GM23338 (cell line): ENCODE results near the gene CCDC167.

ENCODE experiments used
- CREB1 ChIP-seq: fragments of 250-450 bp; sonication (Bioruptor Pico); IDR thresholded peaks from 2 replicates; pipeline ENCODE4 v1.5.0; 2020; ENCODE audit warnings: low read depth, mild to moderate bottlenecking, moderate library complexity
- EZH2 ChIP-seq: fragments of 200-600 bp; sonication (generic); IDR thresholded peaks from one replicate; pipeline ENCODE4 v1.8.0; 2017; ENCODE audit warnings: antibody characterized with exemption, mild to moderate bottlenecking, low read depth; ENCODE audit not compliant: unreplicated experiment
- EZH2phosphoT487 ChIP-seq: fragments of 200-600 bp; sonication (generic); IDR thresholded peaks from one replicate; pipeline ENCODE4 v1.8.1; 2018; ENCODE audit warnings: antibody characterized with exemption; ENCODE audit not compliant: unreplicated experiment
- JUNB ChIP-seq: IDR thresholded peaks from one replicate; pipeline ENCODE4 v1.6.1; 2016; ENCODE audit warnings: antibody characterized with exemption; ENCODE audit not compliant: unreplicated experiment
- NANOG ChIP-seq: IDR thresholded peaks from 2 replicates; pipeline ENCODE4 v1.6.1; 2016; ENCODE audit warnings: antibody characterized with exemption, borderline replicate concordance
- POLR2AphosphoS5 ChIP-seq: IDR thresholded peaks from 2 replicates; pipeline ENCODE4 v1.6.1; 2016; ENCODE audit warnings: antibody characterized with exemption, low read depth
- ZNF114 ChIP-seq: fragments of 250-450 bp; sonication (Bioruptor Pico); IDR thresholded peaks from 2 replicates; pipeline ENCODE4 v1.5.0; 2020; ENCODE audit warnings: mild to moderate bottlenecking, moderate library complexity
- ZNF331 ChIP-seq: fragments of 250-450 bp; sonication (Bioruptor Pico); IDR thresholded peaks from 2 replicates; pipeline ENCODE4 v1.5.0; 2020; ENCODE audit warnings: low read depth, mild to moderate bottlenecking, moderate library complexity
- TF ChIP-seq, protein P1 (sequence below), 2 experiments: fragments of 200-600 bp in 1 of 2; sonication (generic) in 1 of 2; conservative IDR thresholded peaks; 2 replicates each; pipeline versions ENCODE4 v1.5.1 to v1.6.1; 2016 to 2017; ENCODE audit warnings: antibody characterized with exemption in 2 of 2, low read depth in 2 of 2, mild to moderate bottlenecking in 2 of 2, moderate library complexity in 1 of 2
- TF ChIP-seq, protein P2 (sequence below): IDR thresholded peaks from one replicate; pipeline ENCODE4 v1.6.1; 2018; ENCODE audit warnings: antibody characterized with exemption; ENCODE audit not compliant: unreplicated experiment
- TF ChIP-seq, protein P3 (sequence below): IDR thresholded peaks from 2 replicates; pipeline ENCODE4 v1.6.1; 2016; ENCODE audit warnings: antibody characterized with exemption
- TF ChIP-seq, protein P4 (sequence below): fragments of 250-450 bp; sonication (Bioruptor Pico); IDR thresholded peaks from 2 replicates; pipeline ENCODE4 v1.5.0; 2020; ENCODE audit warnings: mild to moderate bottlenecking, moderate library complexity

DNA sequence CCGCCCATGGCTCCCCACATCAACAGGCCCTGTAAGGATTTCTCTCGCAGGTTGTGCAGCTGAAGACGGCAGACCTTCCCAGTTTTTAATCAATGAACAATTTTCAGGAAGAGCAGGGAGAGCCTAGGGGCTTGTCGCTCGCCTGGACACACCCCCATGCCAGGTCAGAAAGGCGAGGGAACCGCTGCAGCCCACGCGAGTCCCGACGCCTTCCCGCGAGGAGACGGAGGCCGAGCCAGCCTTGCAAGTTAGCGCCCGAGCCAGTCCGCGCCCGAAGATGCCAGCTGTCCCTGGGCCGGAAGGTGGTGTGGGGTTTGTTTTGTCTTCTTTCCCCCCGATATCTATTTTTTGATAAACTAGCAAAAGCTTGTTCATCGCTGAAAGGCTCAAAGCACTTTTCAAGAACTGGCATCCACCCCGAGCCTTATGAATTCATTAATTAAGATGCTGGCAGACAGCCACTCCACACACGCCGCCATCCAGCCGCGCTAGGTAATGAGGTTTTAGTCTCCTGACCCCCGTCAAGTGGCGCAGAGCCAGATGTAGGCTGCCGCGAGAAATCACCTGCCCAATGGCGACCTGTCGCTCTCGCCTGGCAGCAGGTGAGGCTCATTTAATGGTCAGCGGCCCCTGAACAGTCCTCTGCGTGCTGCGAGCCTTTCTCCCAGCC is 6.6 kb downstream of the CCDC167 start:
- TF ChIP-seq POLR2AphosphoS5 (no peak), EZH2 (no peak), EZH2phosphoT487 (no peak), CREB1 (CRISPR knock-in tag) (no peak), ZNF331 (no peak), NANOG (no peak), JUNB (no peak), ZNF114 (CRISPR knock-in tag) (no peak)
- TF ChIP-seq, protein P1, sequence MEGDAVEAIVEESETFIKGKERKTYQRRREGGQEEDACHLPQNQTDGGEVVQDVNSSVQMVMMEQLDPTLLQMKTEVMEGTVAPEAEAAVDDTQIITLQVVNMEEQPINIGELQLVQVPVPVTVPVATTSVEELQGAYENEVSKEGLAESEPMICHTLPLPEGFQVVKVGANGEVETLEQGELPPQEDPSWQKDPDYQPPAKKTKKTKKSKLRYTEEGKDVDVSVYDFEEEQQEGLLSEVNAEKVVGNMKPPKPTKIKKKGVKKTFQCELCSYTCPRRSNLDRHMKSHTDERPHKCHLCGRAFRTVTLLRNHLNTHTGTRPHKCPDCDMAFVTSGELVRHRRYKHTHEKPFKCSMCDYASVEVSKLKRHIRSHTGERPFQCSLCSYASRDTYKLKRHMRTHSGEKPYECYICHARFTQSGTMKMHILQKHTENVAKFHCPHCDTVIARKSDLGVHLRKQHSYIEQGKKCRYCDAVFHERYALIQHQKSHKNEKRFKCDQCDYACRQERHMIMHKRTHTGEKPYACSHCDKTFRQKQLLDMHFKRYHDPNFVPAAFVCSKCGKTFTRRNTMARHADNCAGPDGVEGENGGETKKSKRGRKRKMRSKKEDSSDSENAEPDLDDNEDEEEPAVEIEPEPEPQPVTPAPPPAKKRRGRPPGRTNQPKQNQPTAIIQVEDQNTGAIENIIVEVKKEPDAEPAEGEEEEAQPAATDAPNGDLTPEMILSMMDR (conservative IDR thresholded peaks at IDR 0.05; ENCODE audit: low read depth in 2 of 2) = no peak
- TF ChIP-seq, protein P2, sequence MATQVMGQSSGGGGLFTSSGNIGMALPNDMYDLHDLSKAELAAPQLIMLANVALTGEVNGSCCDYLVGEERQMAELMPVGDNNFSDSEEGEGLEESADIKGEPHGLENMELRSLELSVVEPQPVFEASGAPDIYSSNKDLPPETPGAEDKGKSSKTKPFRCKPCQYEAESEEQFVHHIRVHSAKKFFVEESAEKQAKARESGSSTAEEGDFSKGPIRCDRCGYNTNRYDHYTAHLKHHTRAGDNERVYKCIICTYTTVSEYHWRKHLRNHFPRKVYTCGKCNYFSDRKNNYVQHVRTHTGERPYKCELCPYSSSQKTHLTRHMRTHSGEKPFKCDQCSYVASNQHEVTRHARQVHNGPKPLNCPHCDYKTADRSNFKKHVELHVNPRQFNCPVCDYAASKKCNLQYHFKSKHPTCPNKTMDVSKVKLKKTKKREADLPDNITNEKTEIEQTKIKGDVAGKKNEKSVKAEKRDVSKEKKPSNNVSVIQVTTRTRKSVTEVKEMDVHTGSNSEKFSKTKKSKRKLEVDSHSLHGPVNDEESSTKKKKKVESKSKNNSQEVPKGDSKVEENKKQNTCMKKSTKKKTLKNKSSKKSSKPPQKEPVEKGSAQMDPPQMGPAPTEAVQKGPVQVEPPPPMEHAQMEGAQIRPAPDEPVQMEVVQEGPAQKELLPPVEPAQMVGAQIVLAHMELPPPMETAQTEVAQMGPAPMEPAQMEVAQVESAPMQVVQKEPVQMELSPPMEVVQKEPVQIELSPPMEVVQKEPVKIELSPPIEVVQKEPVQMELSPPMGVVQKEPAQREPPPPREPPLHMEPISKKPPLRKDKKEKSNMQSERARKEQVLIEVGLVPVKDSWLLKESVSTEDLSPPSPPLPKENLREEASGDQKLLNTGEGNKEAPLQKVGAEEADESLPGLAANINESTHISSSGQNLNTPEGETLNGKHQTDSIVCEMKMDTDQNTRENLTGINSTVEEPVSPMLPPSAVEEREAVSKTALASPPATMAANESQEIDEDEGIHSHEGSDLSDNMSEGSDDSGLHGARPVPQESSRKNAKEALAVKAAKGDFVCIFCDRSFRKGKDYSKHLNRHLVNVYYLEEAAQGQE = no peak
- TF ChIP-seq, protein P3, sequence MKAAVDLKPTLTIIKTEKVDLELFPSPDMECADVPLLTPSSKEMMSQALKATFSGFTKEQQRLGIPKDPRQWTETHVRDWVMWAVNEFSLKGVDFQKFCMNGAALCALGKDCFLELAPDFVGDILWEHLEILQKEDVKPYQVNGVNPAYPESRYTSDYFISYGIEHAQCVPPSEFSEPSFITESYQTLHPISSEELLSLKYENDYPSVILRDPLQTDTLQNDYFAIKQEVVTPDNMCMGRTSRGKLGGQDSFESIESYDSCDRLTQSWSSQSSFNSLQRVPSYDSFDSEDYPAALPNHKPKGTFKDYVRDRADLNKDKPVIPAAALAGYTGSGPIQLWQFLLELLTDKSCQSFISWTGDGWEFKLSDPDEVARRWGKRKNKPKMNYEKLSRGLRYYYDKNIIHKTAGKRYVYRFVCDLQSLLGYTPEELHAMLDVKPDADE = no peak
- TF ChIP-seq, protein P4, sequence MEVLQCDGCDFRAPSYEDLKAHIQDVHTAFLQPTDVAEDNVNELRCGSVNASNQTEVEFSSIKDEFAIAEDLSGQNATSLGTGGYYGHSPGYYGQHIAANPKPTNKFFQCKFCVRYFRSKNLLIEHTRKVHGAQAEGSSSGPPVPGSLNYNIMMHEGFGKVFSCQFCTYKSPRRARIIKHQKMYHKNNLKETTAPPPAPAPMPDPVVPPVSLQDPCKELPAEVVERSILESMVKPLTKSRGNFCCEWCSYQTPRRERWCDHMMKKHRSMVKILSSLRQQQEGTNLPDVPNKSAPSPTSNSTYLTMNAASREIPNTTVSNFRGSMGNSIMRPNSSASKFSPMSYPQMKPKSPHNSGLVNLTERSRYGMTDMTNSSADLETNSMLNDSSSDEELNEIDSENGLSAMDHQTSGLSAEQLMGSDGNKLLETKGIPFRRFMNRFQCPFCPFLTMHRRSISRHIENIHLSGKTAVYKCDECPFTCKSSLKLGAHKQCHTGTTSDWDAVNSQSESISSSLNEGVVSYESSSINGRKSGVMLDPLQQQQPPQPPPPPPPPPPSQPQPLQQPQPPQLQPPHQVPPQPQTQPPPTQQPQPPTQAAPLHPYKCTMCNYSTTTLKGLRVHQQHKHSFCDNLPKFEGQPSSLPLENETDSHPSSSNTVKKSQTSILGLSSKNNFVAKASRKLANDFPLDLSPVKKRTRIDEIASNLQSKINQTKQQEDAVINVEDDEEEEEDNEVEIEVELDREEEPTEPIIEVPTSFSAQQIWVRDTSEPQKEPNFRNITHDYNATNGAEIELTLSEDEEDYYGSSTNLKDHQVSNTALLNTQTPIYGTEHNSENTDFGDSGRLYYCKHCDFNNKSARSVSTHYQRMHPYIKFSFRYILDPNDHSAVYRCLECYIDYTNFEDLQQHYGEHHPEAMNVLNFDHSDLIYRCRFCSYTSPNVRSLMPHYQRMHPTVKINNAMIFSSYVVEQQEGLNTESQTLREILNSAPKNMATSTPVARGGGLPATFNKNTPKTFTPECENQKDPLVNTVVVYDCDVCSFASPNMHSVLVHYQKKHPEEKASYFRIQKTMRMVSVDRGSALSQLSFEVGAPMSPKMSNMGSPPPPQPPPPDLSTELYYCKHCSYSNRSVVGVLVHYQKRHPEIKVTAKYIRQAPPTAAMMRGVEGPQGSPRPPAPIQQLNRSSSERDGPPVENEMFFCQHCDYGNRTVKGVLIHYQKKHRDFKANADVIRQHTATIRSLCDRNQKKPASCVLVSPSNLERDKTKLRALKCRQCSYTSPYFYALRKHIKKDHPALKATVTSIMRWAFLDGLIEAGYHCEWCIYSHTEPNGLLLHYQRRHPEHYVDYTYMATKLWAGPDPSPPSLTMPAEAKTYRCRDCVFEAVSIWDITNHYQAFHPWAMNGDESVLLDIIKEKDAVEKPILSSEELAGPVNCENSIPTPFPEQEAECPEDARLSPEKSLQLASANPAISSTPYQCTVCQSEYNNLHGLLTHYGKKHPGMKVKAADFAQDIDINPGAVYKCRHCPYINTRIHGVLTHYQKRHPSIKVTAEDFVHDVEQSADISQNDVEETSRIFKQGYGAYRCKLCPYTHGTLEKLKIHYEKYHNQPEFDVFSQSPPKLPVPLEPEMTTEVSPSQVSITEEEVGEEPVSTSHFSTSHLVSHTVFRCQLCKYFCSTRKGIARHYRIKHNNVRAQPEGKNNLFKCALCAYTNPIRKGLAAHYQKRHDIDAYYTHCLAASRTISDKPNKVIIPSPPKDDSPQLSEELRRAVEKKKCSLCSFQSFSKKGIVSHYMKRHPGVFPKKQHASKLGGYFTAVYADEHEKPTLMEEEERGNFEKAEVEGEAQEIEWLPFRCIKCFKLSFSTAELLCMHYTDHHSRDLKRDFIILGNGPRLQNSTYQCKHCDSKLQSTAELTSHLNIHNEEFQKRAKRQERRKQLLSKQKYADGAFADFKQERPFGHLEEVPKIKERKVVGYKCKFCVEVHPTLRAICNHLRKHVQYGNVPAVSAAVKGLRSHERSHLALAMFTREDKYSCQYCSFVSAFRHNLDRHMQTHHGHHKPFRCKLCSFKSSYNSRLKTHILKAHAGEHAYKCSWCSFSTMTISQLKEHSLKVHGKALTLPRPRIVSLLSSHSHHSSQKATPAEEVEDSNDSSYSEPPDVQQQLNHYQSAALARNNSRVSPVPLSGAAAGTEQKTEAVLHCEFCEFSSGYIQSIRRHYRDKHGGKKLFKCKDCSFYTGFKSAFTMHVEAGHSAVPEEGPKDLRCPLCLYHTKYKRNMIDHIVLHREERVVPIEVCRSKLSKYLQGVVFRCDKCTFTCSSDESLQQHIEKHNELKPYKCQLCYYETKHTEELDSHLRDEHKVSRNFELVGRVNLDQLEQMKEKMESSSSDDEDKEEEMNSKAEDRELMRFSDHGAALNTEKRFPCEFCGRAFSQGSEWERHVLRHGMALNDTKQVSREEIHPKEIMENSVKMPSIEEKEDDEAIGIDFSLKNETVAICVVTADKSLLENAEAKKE = no peak
